Measurements from ENCODE around the gene ADAMTS16.

GRCh38 chr5:5306696-5307095, 166.6 kb downstream of the ADAMTS16 start:
- TF ChIP-seq CTCF (IDR thresholded peaks at IDR 0.05) = no peak
- TF ChIP-seq EZH2 (IDR thresholded peaks at IDR 0.05) = no peak
- TF ChIP-seq EZH2phosphoT487 (IDR thresholded peaks at IDR 0.05) = no peak

Measured in neural progenitor cell (in vitro differentiated cells).